Mucosa of descending colon (tissue), 3 donors: ENCODE results near the gene TBC1D8. TPM values are rescaled to one million over a fixed set of nuclear protein-coding genes. Genes with fewer than 3 reads are reported as not detected.
A peak's percentile ranks its signal among the peaks of the same experiment; 100 is the strongest.

Experiments used
- ATAC-seq: fragments of 200-7000 bp; cut with Tn5 transposase; one replicate; pipeline ENCODE4 v1.9.1; 2020; ENCODE audit warnings: mild to moderate bottlenecking, moderate library complexity
- DNase-seq, 3 donors: peaks; one replicate each; pipeline ENCODE4 v3.0.0-alpha.2; 2020
- H3K36me3 ChIP-seq: fragments of 200-600 bp; one replicate; pipeline ENCODE4 v1.8.0; 2021; ENCODE audit warnings: low read depth, mild to moderate bottlenecking
- H3K4me1 ChIP-seq: fragments of 200-600 bp; one replicate; pipeline ENCODE4 v1.8.0; 2021; ENCODE audit warnings: low read depth, mild to moderate bottlenecking
- H3K4me3 ChIP-seq: fragments of 200-600 bp; one replicate; pipeline ENCODE4 v1.8.0; 2021; ENCODE audit warnings: mild to moderate bottlenecking
- H3K9me3 ChIP-seq: fragments of 200-600 bp; one replicate; pipeline ENCODE4 v1.8.0; 2021; ENCODE audit warnings: mild to moderate bottlenecking
- intact Hi-C, 2 donors: fragments of 100-400 bp; cut with DNase I in 1 of 2; cut with micrococcal nuclease in 1 of 2; formaldehyde crosslinking; loops; one replicate each; pipeline versions ENCODE4 v1.11.0 to v1.11.1; 2022; cut with DNase I, micrococcal nuclease
- total RNA-seq, 3 donors: library from RNA; stranded (reverse); fragmentation: NEBNext Ultra II Directional in 2 of 3; extraction: Animal tissue kit (Norgen Biotek cat#: 25700) in 2 of 3; gene quantifications; one replicate each; pipeline versions ENCODE4 v1.2.1 to v1.2.4, GENCODE V29; 2021 to 2023
- TF ChIP-seq, protein P1 (sequence below): fragments of 200-600 bp; IDR thresholded peaks from one replicate; pipeline ENCODE4 v1.8.0; 2022; ENCODE audit warnings: antibody characterized with exemption, mild to moderate bottlenecking
- donor health status: DM: no; HTN: no; CAD: no; lungs with moderate emphysema.
- donor health status: DM: no; HTN: no; CAD: no.
- donor health status: DM: no; HTN: yes; CAD: no.

Gene TBC1D8
- total RNA-seq, 3 donors from 2014 or later, result 14.4 to 28.8 (median 17.7) TPM

DNA sequence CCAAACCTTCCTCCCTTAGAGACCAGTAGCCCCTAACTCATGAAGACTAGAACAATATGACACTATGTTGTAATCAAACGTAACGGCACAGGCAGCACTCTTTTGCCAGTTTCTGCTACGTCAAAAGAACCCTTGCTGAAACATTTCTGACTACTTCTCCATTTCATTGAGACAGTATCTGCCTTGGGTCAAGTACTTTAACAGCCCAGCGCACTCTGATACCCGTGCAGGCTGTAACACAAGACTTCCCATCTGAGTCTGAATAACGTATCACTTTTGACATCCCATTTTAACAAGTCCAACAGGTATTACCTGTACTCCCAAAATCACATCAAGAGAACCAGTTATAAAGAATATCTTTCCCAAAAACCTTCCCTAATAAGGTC, 38.4 kb downstream of the TBC1D8 start:
- intact Hi-C loops, result no loop called here
- H3K9me3 ChIP-seq, result no peaks in the 10 kb centered on the region
- no peak for DNase-seq
- TF ChIP-seq, protein P1, sequence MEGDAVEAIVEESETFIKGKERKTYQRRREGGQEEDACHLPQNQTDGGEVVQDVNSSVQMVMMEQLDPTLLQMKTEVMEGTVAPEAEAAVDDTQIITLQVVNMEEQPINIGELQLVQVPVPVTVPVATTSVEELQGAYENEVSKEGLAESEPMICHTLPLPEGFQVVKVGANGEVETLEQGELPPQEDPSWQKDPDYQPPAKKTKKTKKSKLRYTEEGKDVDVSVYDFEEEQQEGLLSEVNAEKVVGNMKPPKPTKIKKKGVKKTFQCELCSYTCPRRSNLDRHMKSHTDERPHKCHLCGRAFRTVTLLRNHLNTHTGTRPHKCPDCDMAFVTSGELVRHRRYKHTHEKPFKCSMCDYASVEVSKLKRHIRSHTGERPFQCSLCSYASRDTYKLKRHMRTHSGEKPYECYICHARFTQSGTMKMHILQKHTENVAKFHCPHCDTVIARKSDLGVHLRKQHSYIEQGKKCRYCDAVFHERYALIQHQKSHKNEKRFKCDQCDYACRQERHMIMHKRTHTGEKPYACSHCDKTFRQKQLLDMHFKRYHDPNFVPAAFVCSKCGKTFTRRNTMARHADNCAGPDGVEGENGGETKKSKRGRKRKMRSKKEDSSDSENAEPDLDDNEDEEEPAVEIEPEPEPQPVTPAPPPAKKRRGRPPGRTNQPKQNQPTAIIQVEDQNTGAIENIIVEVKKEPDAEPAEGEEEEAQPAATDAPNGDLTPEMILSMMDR, result no peak
- H3K4me3 ChIP-seq, result no peak overlapping the region
- ATAC-seq, result no peak
- no peaks in the 10 kb centered on the region for H3K36me3 ChIP-seq
- H3K4me1 ChIP-seq, result peaks cover 42% of the 10 kb centered on the region

DNA sequence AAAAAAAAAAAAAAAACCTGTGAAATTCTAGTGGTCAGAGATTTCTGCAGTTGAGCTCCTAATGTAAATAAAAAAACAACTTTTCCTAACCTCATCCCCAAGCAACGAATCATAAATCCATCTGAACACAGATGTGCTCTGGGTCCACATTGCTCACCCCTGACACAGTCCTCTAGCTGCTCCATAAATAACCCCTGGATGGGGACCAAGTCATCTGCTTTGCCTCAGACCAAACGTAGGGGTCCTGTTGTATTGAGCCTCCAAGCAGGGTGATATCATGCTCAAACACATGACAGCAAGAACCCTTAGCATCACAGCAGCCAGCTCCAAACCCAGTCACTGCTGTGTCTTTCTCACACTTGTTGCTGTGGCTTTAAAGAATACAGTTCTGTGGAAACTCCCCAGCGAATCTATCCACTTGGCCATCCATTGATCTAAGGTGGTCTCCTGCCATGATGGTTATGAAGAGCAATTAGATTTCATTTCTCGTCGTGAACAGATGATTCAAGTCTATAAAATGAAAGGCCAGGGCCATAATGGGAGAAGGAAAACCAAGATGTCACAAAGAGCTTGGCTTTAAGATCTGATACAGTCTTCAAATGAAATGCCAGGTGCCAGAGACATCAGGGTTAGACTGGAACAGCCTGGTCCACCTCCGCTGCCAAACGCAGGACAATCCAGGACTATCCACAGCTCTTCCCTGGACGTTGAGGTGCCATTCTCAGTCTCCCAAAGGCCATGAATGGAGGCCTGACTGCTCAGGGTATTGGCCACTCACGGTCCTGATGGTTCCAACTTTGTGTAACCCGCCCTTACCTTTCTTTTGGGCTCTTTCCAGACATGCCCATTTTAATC, 39.0 kb downstream of the TBC1D8 start:
- intact Hi-C loops, result no loop called here
- Histone ChIP-seq H3K9me3 (no peaks in the 10 kb centered on the region), H3K4me3 (no peak overlapping the region), H3K36me3 (no peaks in the 10 kb centered on the region), H3K4me1 (peaks cover 42% of the 10 kb centered on the region)
- DNase-seq (no peak), ATAC-seq (no peak)
- TF ChIP-seq, protein P1, result no peak

DNA sequence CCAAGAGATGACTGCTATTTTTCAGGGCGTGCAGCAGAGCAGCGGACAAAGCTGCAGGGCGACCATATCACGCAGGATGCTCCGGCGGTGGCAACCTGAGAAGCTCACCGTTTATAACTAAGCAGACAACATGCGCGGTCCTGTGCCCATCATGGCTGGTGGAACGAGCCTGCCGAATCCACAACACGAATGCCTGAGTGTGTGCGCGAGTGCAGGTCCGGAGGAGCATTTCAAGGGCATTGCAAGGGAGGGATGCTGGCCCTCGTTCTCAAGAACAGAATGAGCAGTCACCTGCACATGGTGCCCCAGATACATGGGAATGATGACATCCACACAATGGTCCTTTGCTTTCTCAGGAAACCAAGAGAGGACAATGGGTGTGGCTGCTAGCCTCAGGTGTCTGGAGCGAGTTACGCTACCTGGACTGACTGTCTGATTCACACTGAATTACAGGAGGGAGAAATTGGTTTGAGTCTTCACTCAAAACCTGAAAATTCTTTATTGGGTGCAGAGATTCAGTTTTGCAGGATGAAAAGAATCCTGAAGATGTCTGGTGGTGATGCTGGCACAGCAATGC, 39.8 kb downstream of the TBC1D8 start:
- TF ChIP-seq, protein P1, result no peak
- DNase-seq (no peak), ATAC-seq (no peak)
- no peak overlapping the region for H3K4me3 ChIP-seq
- intact Hi-C loops, result no loop called here
- no peaks in the 10 kb centered on the region for H3K36me3 ChIP-seq
- H3K9me3 ChIP-seq, result no peaks in the 10 kb centered on the region
- H3K4me1 ChIP-seq, result peaks cover 42% of the 10 kb centered on the region

DNA sequence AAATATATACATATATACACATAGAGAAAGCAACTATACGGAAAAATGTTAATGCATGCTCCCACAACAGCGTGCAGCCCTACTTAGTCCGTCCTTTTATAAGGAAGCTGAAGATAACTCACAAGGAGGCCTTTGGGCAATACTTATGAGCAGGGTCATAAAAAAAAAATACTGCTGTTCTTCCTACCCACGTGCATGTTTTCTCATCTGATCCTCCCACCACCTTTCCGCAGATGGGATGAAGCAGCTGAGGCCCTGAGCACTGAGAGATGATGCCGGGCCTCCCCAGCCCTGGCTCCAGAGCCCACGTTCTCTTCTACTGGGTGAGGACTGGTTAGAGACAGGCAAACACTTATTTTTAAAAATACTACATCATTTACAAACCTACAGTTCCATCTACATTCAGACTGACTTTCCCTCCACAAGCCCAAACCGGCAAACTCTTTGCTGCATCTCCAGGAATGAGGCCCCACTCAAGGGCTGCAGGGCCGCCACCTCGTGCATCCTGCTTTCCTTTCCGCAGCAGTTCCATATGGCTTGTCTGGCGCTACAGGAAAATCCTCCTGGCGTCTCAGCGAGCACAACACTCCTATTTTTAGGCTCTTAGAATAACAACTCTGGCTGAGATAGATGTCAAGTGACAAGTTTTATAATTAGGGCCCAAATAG, 41.6 kb downstream of the TBC1D8 start:
- Histone ChIP-seq H3K4me1 (peaks cover 38% of the 10 kb centered on the region), H3K36me3 (no peaks in the 10 kb centered on the region), H3K9me3 (no peaks in the 10 kb centered on the region), H3K4me3 (no peak overlapping the region)
- TF ChIP-seq, protein P1, result no peak
- ATAC-seq (peak; percentile 36), DNase-seq (no peak)
- intact Hi-C loops, result no loop called here

DNA sequence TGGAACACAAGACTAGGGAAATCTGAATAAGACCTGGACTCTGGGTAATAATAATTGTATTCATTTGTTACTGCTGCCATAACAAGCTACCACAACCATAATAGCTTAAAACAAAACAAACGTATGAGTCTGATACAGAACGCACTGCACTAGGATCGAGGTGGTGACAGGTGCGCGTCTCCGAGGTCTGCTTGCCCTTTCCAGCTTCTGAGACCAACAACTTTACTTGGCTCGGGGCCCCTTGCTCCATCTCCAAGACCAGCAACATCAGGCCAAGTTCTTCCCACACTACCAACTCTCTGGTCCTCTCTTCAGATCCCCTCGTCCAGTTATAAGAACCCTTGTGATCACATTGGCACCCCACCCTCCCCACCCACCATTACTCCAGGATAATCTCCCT, 42.8 kb downstream of the TBC1D8 start:
- DNase-seq (no peak), ATAC-seq (no peak)
- Histone ChIP-seq H3K4me3 (no peak overlapping the region), H3K36me3 (no peaks in the 10 kb centered on the region), H3K9me3 (no peaks in the 10 kb centered on the region), H3K4me1 (peaks cover 27% of the 10 kb centered on the region)
- TF ChIP-seq, protein P1, result no peak
- intact Hi-C loops, result no loop called here
